HepG2 (cell line): ENCODE results near the gene UROS. TPM values are rescaled to one million over a fixed set of nuclear protein-coding genes. Genes with fewer than 3 reads are reported as not detected.

Experiments used
- AGO1 ChIP-seq: fragments of 200-400 bp; formaldehyde crosslinking; IDR thresholded peaks from 2 replicates; pipeline ENCODE4 v1.6.1; 2017; ENCODE audit warnings: mild to moderate bottlenecking, low read depth, low read length, moderate library complexity; ENCODE audit not compliant: poor library complexity, severe bottlenecking
- ATF7 ChIP-seq, 2 experiments: fragments of 450-650 bp in 1 of 2; sonication (generic) in 1 of 2; formaldehyde crosslinking in 1 of 2; IDR thresholded peaks; 2 replicates each; pipeline versions ENCODE4 v1.4.0 to v1.6.1; 2016 to 2020; ENCODE audit warnings: antibody characterized with exemption in 1 of 2, mild to moderate bottlenecking in 1 of 2, missing genetic modification reagents in 1 of 2
- ATRX ChIP-seq: sonication (generic); formaldehyde crosslinking; IDR thresholded peaks from 2 replicates; pipeline ENCODE4 v1.4.0; 2020; ENCODE audit warnings: missing genetic modification reagents, borderline replicate concordance
- HMGXB3 ChIP-seq: sonication (generic); formaldehyde crosslinking; IDR thresholded peaks from 2 replicates; pipeline ENCODE4 v1.4.0; 2020; ENCODE audit warnings: missing genetic modification reagents, borderline replicate concordance
- IRX3 ChIP-seq: sonication (generic); formaldehyde crosslinking; IDR thresholded peaks from 2 replicates; pipeline ENCODE4 v1.8.1; 2023; ENCODE audit warnings: mild to moderate bottlenecking, low read depth, missing genetic modification reagents, borderline replicate concordance
- RFX3 ChIP-seq: IDR thresholded peaks from 2 replicates; pipeline ENCODE4 v1.6.1; 2016; ENCODE audit warnings: missing biosample characterization, missing genetic modification reagents
- SALL2 ChIP-seq: sonication (generic); formaldehyde crosslinking; IDR thresholded peaks from 2 replicates; pipeline ENCODE4 v1.8.1; 2023; ENCODE audit warnings: mild to moderate bottlenecking, missing genetic modification reagents, inconsistent platforms
- SRSF1 ChIP-seq: fragments of 200-400 bp; formaldehyde crosslinking; optimal IDR thresholded peaks from 2 replicates; pipeline ENCODE3; 2017; ENCODE audit warnings: mild to moderate bottlenecking, low read depth, low read length, moderate library complexity
- TFE3 ChIP-seq: IDR thresholded peaks from 2 replicates; pipeline ENCODE4 v1.6.1; 2016
- TOPORS ChIP-seq: sonication (generic); formaldehyde crosslinking; IDR thresholded peaks from 2 replicates; pipeline ENCODE4 v1.8.0; 2023; ENCODE audit warnings: mild to moderate bottlenecking, missing genetic modification reagents
- ZBED4 ChIP-seq: sonication (generic); formaldehyde crosslinking; IDR thresholded peaks from 2 replicates; pipeline ENCODE4 v1.4.0; 2020; ENCODE audit warnings: missing genetic modification reagents, borderline replicate concordance
- ZFP91 ChIP-seq: sonication (generic); formaldehyde crosslinking; IDR thresholded peaks from 2 replicates; pipeline ENCODE4 v1.9.0; 2022; ENCODE audit warnings: missing genetic modification reagents, mild to moderate bottlenecking, borderline replicate concordance
- ZNF260 ChIP-seq: sonication (generic); formaldehyde crosslinking; IDR thresholded peaks from 2 replicates; pipeline ENCODE4 v1.4.0; 2020; ENCODE audit warnings: missing genetic modification reagents, low read depth, mild to moderate bottlenecking, borderline replicate concordance
- ZNF777 ChIP-seq: sonication (generic); formaldehyde crosslinking; IDR thresholded peaks from 2 replicates; pipeline ENCODE4 v1.4.0; 2020; ENCODE audit warnings: missing genetic modification reagents
- polyA plus RNA-seq, 8 experiments: library from polyadenylated mRNA; depleted of rRNA in 3 of 8; stranded (reverse) in 7 of 8; unstranded in 1 of 8; fragments of >200 nt; fragmentation: Illumina TruSeq in 4 of 8; extraction: Trizol in 4 of 8; gene quantifications; 2 replicates each; pipeline versions ENCODE4 v1.2.1 to v1.2.3, GENCODE V29; 2011 to 2016; ENCODE audit warnings: low read depth in 4 of 8, missing spikeins in 1 of 8, mixed read lengths in 1 of 8; ENCODE audit not compliant: insufficient read depth in 1 of 8
- total RNA-seq, 5 experiments: library from RNA; depleted of rRNA; stranded (reverse); fragments of >200 nt; fragmentation: Illumina TruSeq; extraction: Trizol; gene quantifications; 2 replicates each; pipeline ENCODE4 v1.2.3, GENCODE V29; 2016; ENCODE audit warnings: low read depth in 1 of 5

Gene UROS
- total and polyA plus RNA-seq, 2 of the 13 experiments (the other 11 are each of a cell fraction or from before 2014, with no cell fraction given): 14.8 to 49.9 TPM

- TF ChIP-seq TOPORS (CRISPR knock-in tag) (no peak), ZNF777 (no peak), ZBED4 (CRISPR knock-in tag) (no peak), RFX3 (CRISPR knock-in tag) (no peak), ZFP91 (CRISPR knock-in tag) (peak; percentile 91), SALL2 (CRISPR knock-in tag) (no peak), ZNF260 (CRISPR knock-in tag) (no peak), TFE3 (CRISPR knock-in tag) (peak; percentile 69), SRSF1 (no peak), ATF7 (IDR thresholded peaks at IDR 0.05) (no peak), ATF7 (CRISPR knock-in tag; IDR thresholded peaks at IDR 0.05) (peak; percentile 79), ATRX (CRISPR knock-in tag) (no peak), AGO1 (no peak), HMGXB3 (CRISPR knock-in tag) (peak; percentile 72; the same call in 1 of the 2 replicates), IRX3 (CRISPR knock-in tag) (0 out of 2 replicates have a peak, but pooled peaks have one; percentile 65)
Observed at GRCh38 chr10:125792342-125793300, 30.4 kb downstream of the UROS start (continued).
